ENCODE data around the gene TTBK2.

The TTBK2 gene

GRCh38 chr15:42724276-42724675 is 196.3 kb downstream of the TTBK2 start:
- DNase-seq, result no peak

GRCh38 chr15:42723068-42723467 is 197.5 kb downstream of the TTBK2 start:
- no peak for DNase-seq

GRCh38 chr15:42721916-42722315 is 198.7 kb downstream of the TTBK2 start:
- no peak for DNase-seq

- DNase-seq, result no peak
These were observed 199.6 kb downstream of the TTBK2 start for GRCh38 chr15:42721016-42721415.

GRCh38 chr15:42720071-42720470 is 200.5 kb downstream of the TTBK2 start:
- no peak for DNase-seq

- no peak for DNase-seq
These were observed 201.5 kb downstream of the TTBK2 start for GRCh38 chr15:42719043-42719442.

GRCh38 chr15:42716626-42717025 is 204.0 kb downstream of the TTBK2 start:
- no peak for DNase-seq

GRCh38 chr15:42716125-42716524 is 204.5 kb downstream of the TTBK2 start:
- DNase-seq, result no peak

- no peak for DNase-seq
These were observed 208.0 kb downstream of the TTBK2 start for GRCh38 chr15:42712584-42712983.

- no peak for DNase-seq
These were observed 208.8 kb downstream of the TTBK2 start for GRCh38 chr15:42711746-42712145.

- DNase-seq, result no peak
These were observed 209.9 kb downstream of the TTBK2 start for GRCh38 chr15:42710662-42711061.

- DNase-seq, result no peak
These were observed 212.6 kb downstream of the TTBK2 start for GRCh38 chr15:42707873-42708544.

GRCh38 chr15:42707068-42707467 is 213.5 kb downstream of the TTBK2 start:
- DNase-seq, result peak; percentile 34

GRCh38 chr15:42705336-42705735 is 215.2 kb downstream of the TTBK2 start:
- DNase-seq, result no peak

- DNase-seq, result peak; percentile 28
These were observed 216.1 kb downstream of the TTBK2 start for GRCh38 chr15:42704492-42704926.

- DNase-seq, result no peak
These were observed 224.0 kb downstream of the TTBK2 start for GRCh38 chr15:42696626-42697025.

- DNase-seq, result no peak
These were observed 225.0 kb downstream of the TTBK2 start for GRCh38 chr15:42695527-42696071.

GRCh38 chr15:42694398-42694797 is 226.2 kb downstream of the TTBK2 start:
- DNase-seq, result no peak

- no peak for DNase-seq
These were observed 226.6 kb downstream of the TTBK2 start for GRCh38 chr15:42693942-42694341.

GRCh38 chr15:42693496-42693895 is 227.1 kb downstream of the TTBK2 start:
- no peak for DNase-seq

- DNase-seq, result no peak
These were observed 227.6 kb downstream of the TTBK2 start for GRCh38 chr15:42692997-42693396.

GRCh38 chr15:42692536-42692935 is 228.0 kb downstream of the TTBK2 start:
- no peak for DNase-seq

- no peak for DNase-seq
These were observed 228.8 kb downstream of the TTBK2 start for GRCh38 chr15:42691770-42692169.

- no peak for DNase-seq
These were observed 229.3 kb downstream of the TTBK2 start for GRCh38 chr15:42691308-42691707.

Measured in NCI-H2029 (cell line).